Ishikawa (cell line): ENCODE measurements around the gene TM4SF18.

Experiments used
- EP300 ChIP-seq: IDR thresholded peaks from 2 replicates; pipeline ENCODE4 v1.6.1; 2012; ENCODE audit warnings: borderline replicate concordance
- FOXM1 ChIP-seq: IDR thresholded peaks from 2 replicates; pipeline ENCODE4 v1.6.1; 2012; ENCODE audit warnings: low read depth, borderline replicate concordance
- TAF1 ChIP-seq: IDR thresholded peaks from 2 replicates; pipeline ENCODE4 v1.6.1; 2012; ENCODE audit warnings: low read depth, mild to moderate bottlenecking
- TEAD4 ChIP-seq: IDR thresholded peaks from 2 replicates; pipeline ENCODE4 v1.6.1; 2012
- YY1 ChIP-seq: IDR thresholded peaks from 2 replicates; pipeline ENCODE4 v1.6.1; 2012; ENCODE audit warnings: low read depth
- ZBTB7A ChIP-seq: IDR thresholded peaks from 2 replicates; pipeline ENCODE4 v1.6.1; 2012; ENCODE audit warnings: low read depth
- TF ChIP-seq, protein P1 (sequence below): IDR thresholded peaks from 2 replicates; pipeline ENCODE4 v1.6.1; 2012; ENCODE audit warnings: low read depth, mild to moderate bottlenecking
- TF ChIP-seq, protein P2 (sequence below): IDR thresholded peaks from 2 replicates; pipeline ENCODE4 v1.6.1; 2012

DNA sequence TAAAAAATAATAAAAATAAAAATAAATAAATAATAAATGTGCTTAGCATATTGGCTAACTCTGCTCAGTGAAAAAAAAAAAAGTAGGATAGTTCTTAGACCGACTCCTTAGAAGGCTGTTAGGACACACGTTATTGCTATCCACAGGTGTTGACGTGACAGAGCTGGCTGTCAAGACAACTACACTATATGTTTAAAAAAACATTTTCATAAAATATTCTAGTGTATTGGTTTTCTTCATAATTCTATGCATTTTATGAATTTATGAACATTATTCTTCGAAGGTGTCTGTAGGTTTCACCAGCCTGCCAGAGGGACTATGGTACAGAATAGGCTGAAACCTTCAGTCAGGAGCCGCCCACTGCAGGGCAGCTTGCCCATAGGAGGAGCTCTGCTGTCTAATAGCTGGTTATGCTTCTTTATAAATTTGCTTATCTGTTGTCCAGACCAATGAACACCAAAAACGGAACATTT lies 34.8 kb upstream of the TM4SF18 start:
- TF ChIP-seq EP300 (no peak), TAF1 (no peak), ZBTB7A (no peak), YY1 (no peak), FOXM1 (no peak), TEAD4 (no peak)
- TF ChIP-seq, protein P1, sequence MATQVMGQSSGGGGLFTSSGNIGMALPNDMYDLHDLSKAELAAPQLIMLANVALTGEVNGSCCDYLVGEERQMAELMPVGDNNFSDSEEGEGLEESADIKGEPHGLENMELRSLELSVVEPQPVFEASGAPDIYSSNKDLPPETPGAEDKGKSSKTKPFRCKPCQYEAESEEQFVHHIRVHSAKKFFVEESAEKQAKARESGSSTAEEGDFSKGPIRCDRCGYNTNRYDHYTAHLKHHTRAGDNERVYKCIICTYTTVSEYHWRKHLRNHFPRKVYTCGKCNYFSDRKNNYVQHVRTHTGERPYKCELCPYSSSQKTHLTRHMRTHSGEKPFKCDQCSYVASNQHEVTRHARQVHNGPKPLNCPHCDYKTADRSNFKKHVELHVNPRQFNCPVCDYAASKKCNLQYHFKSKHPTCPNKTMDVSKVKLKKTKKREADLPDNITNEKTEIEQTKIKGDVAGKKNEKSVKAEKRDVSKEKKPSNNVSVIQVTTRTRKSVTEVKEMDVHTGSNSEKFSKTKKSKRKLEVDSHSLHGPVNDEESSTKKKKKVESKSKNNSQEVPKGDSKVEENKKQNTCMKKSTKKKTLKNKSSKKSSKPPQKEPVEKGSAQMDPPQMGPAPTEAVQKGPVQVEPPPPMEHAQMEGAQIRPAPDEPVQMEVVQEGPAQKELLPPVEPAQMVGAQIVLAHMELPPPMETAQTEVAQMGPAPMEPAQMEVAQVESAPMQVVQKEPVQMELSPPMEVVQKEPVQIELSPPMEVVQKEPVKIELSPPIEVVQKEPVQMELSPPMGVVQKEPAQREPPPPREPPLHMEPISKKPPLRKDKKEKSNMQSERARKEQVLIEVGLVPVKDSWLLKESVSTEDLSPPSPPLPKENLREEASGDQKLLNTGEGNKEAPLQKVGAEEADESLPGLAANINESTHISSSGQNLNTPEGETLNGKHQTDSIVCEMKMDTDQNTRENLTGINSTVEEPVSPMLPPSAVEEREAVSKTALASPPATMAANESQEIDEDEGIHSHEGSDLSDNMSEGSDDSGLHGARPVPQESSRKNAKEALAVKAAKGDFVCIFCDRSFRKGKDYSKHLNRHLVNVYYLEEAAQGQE = no peak
- TF ChIP-seq, protein P2, sequence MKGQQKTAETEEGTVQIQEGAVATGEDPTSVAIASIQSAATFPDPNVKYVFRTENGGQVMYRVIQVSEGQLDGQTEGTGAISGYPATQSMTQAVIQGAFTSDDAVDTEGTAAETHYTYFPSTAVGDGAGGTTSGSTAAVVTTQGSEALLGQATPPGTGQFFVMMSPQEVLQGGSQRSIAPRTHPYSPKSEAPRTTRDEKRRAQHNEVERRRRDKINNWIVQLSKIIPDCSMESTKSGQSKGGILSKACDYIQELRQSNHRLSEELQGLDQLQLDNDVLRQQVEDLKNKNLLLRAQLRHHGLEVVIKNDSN = no peak
